ENCODE measurements around the gene CYFIP1. TPM values are rescaled to one million over a fixed set of nuclear protein-coding genes. Genes with fewer than 3 reads are reported as not detected.

The CYFIP1 gene
- total and polyA plus RNA-seq, 7 donors = 9.1 to 43.0 (median 23.3) TPM

GRCh38 chr15:22930782-22931484 lies 49.2 kb downstream of the CYFIP1 start:
- H3K4me1 ChIP-seq = peaks cover 4% of the 10 kb centered on the region
- peaks cover 0 to 56% of the 10 kb centered on the region in 2 donors for H3K36me3 ChIP-seq (ENCODE audit: insufficient read depth in 1 of 2, low read depth in 1 of 2)
- intact Hi-C loops (cut with DNase I) = no loop called here
- no peak for TF ChIP-seq CTCF (IDR thresholded peaks at IDR 0.05)
- DNase-seq = peak in 1 of 2 donors; percentile 38
- no peak overlapping the region for H3K27ac ChIP-seq
- H3K9me3 ChIP-seq = no peaks in the 10 kb centered on the region
- no peak overlapping the region for H3K4me3 ChIP-seq
- ATAC-seq = peak; percentile 56 to 86 (median 82)
- WGBS, 3 donors = 41 to 42% (median 42%) methylated on average over 10 of the region's 10 CpGs
- H3K27me3 ChIP-seq (ENCODE audit: insufficient read depth in 3 of 3, low read length in 2 of 3) = no peaks in the 10 kb centered on the region

- 94 to 97% (median 97%) methylated on average over 25 of the region's 25 CpGs for WGBS, 3 donors
- Histone ChIP-seq H3K4me1 (peaks cover 4% of the 10 kb centered on the region), H3K4me3 (no peak overlapping the region), H3K36me3 (ENCODE audit: insufficient read depth in 1 of 2, low read depth in 1 of 2) (peaks cover 0 to 47% of the 10 kb centered on the region in 2 donors), H3K27me3 (ENCODE audit: insufficient read depth in 3 of 3, low read length in 2 of 3) (no peaks in the 10 kb centered on the region), H3K9me3 (no peaks in the 10 kb centered on the region), H3K27ac (no peak overlapping the region)
- TF ChIP-seq CTCF (IDR thresholded peaks at IDR 0.05) = no peak
- intact Hi-C loops (cut with DNase I) = no loop called here
- no peak for ATAC-seq
- DNase-seq = no peak
Measured at GRCh38 chr15:22927761-22928160, 52.4 kb downstream of the CYFIP1 start.

GRCh38 chr15:22925875-22926274 lies 54.3 kb downstream of the CYFIP1 start:
- 91 to 96% (median 94%) methylated on average over 17 of the region's 17 CpGs for WGBS, 3 donors
- no peak for DNase-seq

GRCh38 chr15:22922003-22922402 lies 58.2 kb downstream of the CYFIP1 start:
- ATAC-seq = no peak
- intact Hi-C loops (cut with DNase I) = no loop called here
- H3K27me3 ChIP-seq (ENCODE audit: insufficient read depth in 3 of 3, low read length in 2 of 3) = no peaks in the 10 kb centered on the region
- no peak overlapping the region for H3K4me3 ChIP-seq
- no peak for TF ChIP-seq CTCF (IDR thresholded peaks at IDR 0.05)
- peaks cover 0 to 51% of the 10 kb centered on the region in 2 donors for H3K36me3 ChIP-seq (ENCODE audit: insufficient read depth in 1 of 2, low read depth in 1 of 2)
- H3K4me1 ChIP-seq = no peaks in the 10 kb centered on the region
- no peaks in the 10 kb centered on the region for H3K9me3 ChIP-seq
- H3K27ac ChIP-seq = no peak overlapping the region
- no peak for DNase-seq
- 90 to 94% (median 91%) methylated on average over 5 of the region's 5 CpGs for WGBS, 3 donors

More at GRCh38 chr15:22925875-22926274, 54.3 kb downstream of the CYFIP1 start:
- no peak overlapping the region for H3K4me3 ChIP-seq
- ATAC-seq = no peak
- H3K36me3 ChIP-seq (ENCODE audit: insufficient read depth in 1 of 2, low read depth in 1 of 2) = peaks cover 0 to 43% of the 10 kb centered on the region in 2 donors
- no peaks in the 10 kb centered on the region for H3K4me1 ChIP-seq
- H3K9me3 ChIP-seq = no peaks in the 10 kb centered on the region
- no peaks in the 10 kb centered on the region for H3K27me3 ChIP-seq (ENCODE audit: insufficient read depth in 3 of 3, low read length in 2 of 3)
- intact Hi-C loops (cut with DNase I) = no loop called here
- H3K27ac ChIP-seq = no peak overlapping the region
- no peak for TF ChIP-seq CTCF (IDR thresholded peaks at IDR 0.05)

- no peak for TF ChIP-seq CTCF (IDR thresholded peaks at IDR 0.05)
- no peak for DNase-seq
- Histone ChIP-seq H3K36me3 (ENCODE audit: insufficient read depth in 1 of 2, low read depth in 1 of 2) (peaks cover 0 to 46% of the 10 kb centered on the region in 2 donors), H3K27me3 (ENCODE audit: insufficient read depth in 3 of 3, low read length in 2 of 3) (no peaks in the 10 kb centered on the region), H3K4me1 (no peaks in the 10 kb centered on the region), H3K4me3 (no peak overlapping the region), H3K27ac (no peak overlapping the region), H3K9me3 (no peaks in the 10 kb centered on the region)
- 57 to 92% (median 79%) methylated on average over 3 of the region's 3 CpGs for WGBS, 3 donors
- no peak for ATAC-seq
- intact Hi-C loops (cut with DNase I) = no loop called here
Measured at GRCh38 chr15:22919171-22919570, 61.0 kb downstream of the CYFIP1 start.
